Panc1 (cell line): ENCODE measurements around the gene THSD7B.

Source experiments
- TF ChIP-seq, protein P1 (sequence below): fragments of 450-650 bp; IDR thresholded peaks from 2 replicates; pipeline ENCODE4 v1.5.1; 2017; ENCODE audit warnings: mild to moderate bottlenecking
- TF ChIP-seq, protein P2 (sequence below), 2 experiments: IDR thresholded peaks; 2 replicates each; pipeline ENCODE4 v1.6.1; 2011 to 2012; ENCODE audit warnings: low read depth in 2 of 2, control low read depth in 1 of 2, low read length in 1 of 2, mild to moderate bottlenecking in 1 of 2, moderate library complexity in 1 of 2; ENCODE audit not compliant: insufficient read depth in 1 of 2

DNA sequence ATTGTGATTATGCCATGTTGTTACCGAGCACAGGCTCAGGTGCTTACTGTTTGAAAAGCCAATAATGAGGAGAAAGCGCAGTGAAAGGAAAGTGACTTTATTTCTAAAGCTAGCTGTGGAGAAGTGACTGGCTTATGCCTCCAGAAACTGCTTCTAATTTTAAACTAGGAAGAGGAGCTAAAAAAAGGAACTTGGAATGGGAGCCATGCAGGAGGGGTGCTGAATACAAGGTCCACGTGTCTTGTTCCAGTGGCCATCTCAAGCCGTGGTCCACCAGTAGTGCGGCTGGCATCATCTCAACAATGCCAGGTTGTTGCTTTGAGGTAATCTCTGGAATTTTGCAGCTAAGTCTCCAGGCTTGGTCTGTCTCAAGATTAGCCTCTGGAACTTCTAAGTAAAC lies 282.0 kb downstream of the THSD7B start:
- TF ChIP-seq, protein P1, sequence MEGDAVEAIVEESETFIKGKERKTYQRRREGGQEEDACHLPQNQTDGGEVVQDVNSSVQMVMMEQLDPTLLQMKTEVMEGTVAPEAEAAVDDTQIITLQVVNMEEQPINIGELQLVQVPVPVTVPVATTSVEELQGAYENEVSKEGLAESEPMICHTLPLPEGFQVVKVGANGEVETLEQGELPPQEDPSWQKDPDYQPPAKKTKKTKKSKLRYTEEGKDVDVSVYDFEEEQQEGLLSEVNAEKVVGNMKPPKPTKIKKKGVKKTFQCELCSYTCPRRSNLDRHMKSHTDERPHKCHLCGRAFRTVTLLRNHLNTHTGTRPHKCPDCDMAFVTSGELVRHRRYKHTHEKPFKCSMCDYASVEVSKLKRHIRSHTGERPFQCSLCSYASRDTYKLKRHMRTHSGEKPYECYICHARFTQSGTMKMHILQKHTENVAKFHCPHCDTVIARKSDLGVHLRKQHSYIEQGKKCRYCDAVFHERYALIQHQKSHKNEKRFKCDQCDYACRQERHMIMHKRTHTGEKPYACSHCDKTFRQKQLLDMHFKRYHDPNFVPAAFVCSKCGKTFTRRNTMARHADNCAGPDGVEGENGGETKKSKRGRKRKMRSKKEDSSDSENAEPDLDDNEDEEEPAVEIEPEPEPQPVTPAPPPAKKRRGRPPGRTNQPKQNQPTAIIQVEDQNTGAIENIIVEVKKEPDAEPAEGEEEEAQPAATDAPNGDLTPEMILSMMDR: no peak
- TF ChIP-seq, protein P2, sequence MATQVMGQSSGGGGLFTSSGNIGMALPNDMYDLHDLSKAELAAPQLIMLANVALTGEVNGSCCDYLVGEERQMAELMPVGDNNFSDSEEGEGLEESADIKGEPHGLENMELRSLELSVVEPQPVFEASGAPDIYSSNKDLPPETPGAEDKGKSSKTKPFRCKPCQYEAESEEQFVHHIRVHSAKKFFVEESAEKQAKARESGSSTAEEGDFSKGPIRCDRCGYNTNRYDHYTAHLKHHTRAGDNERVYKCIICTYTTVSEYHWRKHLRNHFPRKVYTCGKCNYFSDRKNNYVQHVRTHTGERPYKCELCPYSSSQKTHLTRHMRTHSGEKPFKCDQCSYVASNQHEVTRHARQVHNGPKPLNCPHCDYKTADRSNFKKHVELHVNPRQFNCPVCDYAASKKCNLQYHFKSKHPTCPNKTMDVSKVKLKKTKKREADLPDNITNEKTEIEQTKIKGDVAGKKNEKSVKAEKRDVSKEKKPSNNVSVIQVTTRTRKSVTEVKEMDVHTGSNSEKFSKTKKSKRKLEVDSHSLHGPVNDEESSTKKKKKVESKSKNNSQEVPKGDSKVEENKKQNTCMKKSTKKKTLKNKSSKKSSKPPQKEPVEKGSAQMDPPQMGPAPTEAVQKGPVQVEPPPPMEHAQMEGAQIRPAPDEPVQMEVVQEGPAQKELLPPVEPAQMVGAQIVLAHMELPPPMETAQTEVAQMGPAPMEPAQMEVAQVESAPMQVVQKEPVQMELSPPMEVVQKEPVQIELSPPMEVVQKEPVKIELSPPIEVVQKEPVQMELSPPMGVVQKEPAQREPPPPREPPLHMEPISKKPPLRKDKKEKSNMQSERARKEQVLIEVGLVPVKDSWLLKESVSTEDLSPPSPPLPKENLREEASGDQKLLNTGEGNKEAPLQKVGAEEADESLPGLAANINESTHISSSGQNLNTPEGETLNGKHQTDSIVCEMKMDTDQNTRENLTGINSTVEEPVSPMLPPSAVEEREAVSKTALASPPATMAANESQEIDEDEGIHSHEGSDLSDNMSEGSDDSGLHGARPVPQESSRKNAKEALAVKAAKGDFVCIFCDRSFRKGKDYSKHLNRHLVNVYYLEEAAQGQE (IDR thresholded peaks at IDR 0.05; ENCODE audit: insufficient read depth in 1 of 2, low read depth in 2 of 2, low read length in 1 of 2): no peak
